IMR-90 (cell line): ENCODE data around the gene ARRDC1. TPM values are rescaled to one million over a fixed set of nuclear protein-coding genes. Genes with fewer than 3 reads are reported as not detected.

Experiments used
- ATAC-seq: fragments of 200-7000 bp; cut with Tn5 transposase; 2 replicates; pipeline ENCODE4 v1.9.1; 2020; ENCODE audit warnings: low read depth, mild to moderate bottlenecking, moderate library complexity
- BruUV-seq: library from RNA; stranded (reverse); fragments of 400-500 nt; replicated peaks from 2 replicates; lab custom pipeline; 2021; lab: Mats Ljungman, UMichigan
- CTCF ChIA-PET: fragments of 300-600 bp; formaldehyde crosslinking; extraction: SDS; loops from one replicate; lab custom pipeline; 2021; ENCODE audit warnings: antibody characterized with exemption; lab: Yijun Ruan, JAX
- POLR2A ChIA-PET: fragments of 300-600 bp; sonication (Branson Sonifier 250); formaldehyde crosslinking; loops from one replicate; lab custom pipeline; 2022; ENCODE audit warnings: antibody characterized with exemption; ENCODE audit not compliant: unreplicated experiment; lab: Charles Lee
- DNase-seq: peaks from one replicate; pipeline ENCODE4 v3.0.0; 2013
- H2AFZ ChIP-seq: replicated peaks from 2 replicates; pipeline ENCODE3; 2013; ENCODE audit warnings: low read length, mild to moderate bottlenecking; ENCODE audit not compliant: poor library complexity
- H2AK5ac ChIP-seq: 2 replicates; pipeline ENCODE4 v1.6.1; 2013; ENCODE audit warnings: low read depth, low read length, inconsistent platforms
- H2AK9ac ChIP-seq: replicated peaks from 2 replicates; pipeline ENCODE3; 2013; ENCODE audit warnings: mild to moderate bottlenecking, low read depth, low read length, moderate library complexity; ENCODE audit not compliant: poor library complexity
- H2BK120ac ChIP-seq: 2 replicates; pipeline ENCODE4 v1.6.1; 2013; ENCODE audit warnings: low read depth, low read length, inconsistent platforms
- H2BK15ac ChIP-seq: 3 replicates; pipeline ENCODE4 v1.6.1; 2013; ENCODE audit warnings: low read depth, low read length, inconsistent platforms
- H2BK20ac ChIP-seq: 2 replicates; pipeline ENCODE4 v1.6.1; 2013; ENCODE audit warnings: low read depth, mild to moderate bottlenecking, inconsistent platforms, low read length, moderate library complexity
- H2BK5ac ChIP-seq: 2 replicates; pipeline ENCODE4 v1.6.1; 2013; ENCODE audit warnings: mild to moderate bottlenecking, low read depth, low read length, inconsistent platforms; ENCODE audit not compliant: poor library complexity, severe bottlenecking
- H3K14ac ChIP-seq: replicated peaks from 2 replicates; pipeline ENCODE4 v1.6.1; 2013; ENCODE audit warnings: low read depth, low read length, inconsistent platforms
- H3K18ac ChIP-seq: 2 replicates; pipeline ENCODE4 v1.6.1; 2013; ENCODE audit warnings: low read depth, low read length, control low read depth
- H3K23ac ChIP-seq: 2 replicates; pipeline ENCODE4 v1.6.1; 2013; ENCODE audit warnings: low read depth, low read length, inconsistent platforms
- H3K27ac ChIP-seq: 2 replicates; pipeline ENCODE4 v1.5.1; 2013; ENCODE audit warnings: mild to moderate bottlenecking, control low read depth, low read length; ENCODE audit not compliant: insufficient read depth
- H3K27me3 ChIP-seq: 2 replicates; pipeline ENCODE4 v1.6.1; 2013; ENCODE audit warnings: low read length; ENCODE audit not compliant: control insufficient read depth, insufficient read depth
- H3K36me3 ChIP-seq: 2 replicates; pipeline ENCODE4 v1.6.1; 2013; ENCODE audit warnings: low read length, mixed read lengths; ENCODE audit not compliant: control insufficient read depth, insufficient read depth
- H3K4ac ChIP-seq: 2 replicates; pipeline ENCODE4 v1.6.1; 2013; ENCODE audit warnings: low read depth, low read length, inconsistent platforms
- H3K4me1 ChIP-seq: 2 replicates; pipeline ENCODE4 v1.6.1; 2013; ENCODE audit warnings: low read length, mixed read lengths; ENCODE audit not compliant: control insufficient read depth, insufficient read depth
- H3K4me2 ChIP-seq: 2 replicates; pipeline ENCODE4 v1.6.1; 2013; ENCODE audit warnings: low read depth, mild to moderate bottlenecking, control low read depth, low read length, moderate library complexity
- H3K4me3 ChIP-seq: 2 replicates; pipeline ENCODE4 v1.5.1; 2013; ENCODE audit warnings: low read depth, mild to moderate bottlenecking, control low read depth, low read length, moderate library complexity; ENCODE audit not compliant: insufficient read depth
- H3K56ac ChIP-seq: 2 replicates; pipeline ENCODE4 v1.6.1; 2013; ENCODE audit warnings: low read length, inconsistent platforms; ENCODE audit not compliant: insufficient read depth; ENCODE audit errors: extremely low read depth
- H3K79me1 ChIP-seq, 2 experiments: 2 replicates each; pipeline ENCODE4 v1.6.1; 2013; ENCODE audit warnings: low read length in 2 of 2, inconsistent platforms in 1 of 2, low read depth in 1 of 2
- H3K9ac ChIP-seq: 2 replicates; pipeline ENCODE4 v1.6.1; 2013; ENCODE audit warnings: low read depth, low read length, control low read depth
- H3K9me1 ChIP-seq: 2 replicates; pipeline ENCODE4 v1.6.1; 2013; ENCODE audit warnings: low read length, inconsistent platforms; ENCODE audit not compliant: insufficient read depth
- H3K9me3 ChIP-seq: 2 replicates; pipeline ENCODE4 v1.6.1; 2013; ENCODE audit warnings: low read length; ENCODE audit not compliant: control insufficient read depth, insufficient read depth
- H4K20me1 ChIP-seq: 2 replicates; pipeline ENCODE4 v1.6.1; 2013; ENCODE audit warnings: low read length, inconsistent platforms; ENCODE audit not compliant: insufficient read depth
- H4K5ac ChIP-seq: 2 replicates; pipeline ENCODE4 v1.6.1; 2013; ENCODE audit warnings: mild to moderate bottlenecking, low read depth, low read length, control low read depth
- H4K8ac ChIP-seq, 2 experiments: 2 replicates each; pipeline ENCODE4 v1.6.1; 2013; ENCODE audit warnings: low read depth in 2 of 2, low read length in 2 of 2, control low read depth in 1 of 2, inconsistent platforms in 1 of 2
- H4K91ac ChIP-seq: 2 replicates; pipeline ENCODE4 v1.6.1; 2013; ENCODE audit warnings: low read depth, low read length, inconsistent platforms; ENCODE audit not compliant: insufficient read depth
- BHLHE40 ChIP-seq: fragments of 150-350 bp; IDR thresholded peaks from 2 replicates; pipeline ENCODE4 v1.6.1; 2016; ENCODE audit warnings: mild to moderate bottlenecking, low read depth, low read length
- CEBPB ChIP-seq: IDR thresholded peaks from 2 replicates; pipeline ENCODE4 v1.6.1; 2012; ENCODE audit warnings: low read depth, low read length, improper control_type of control experiment
- CHD1 ChIP-seq: IDR thresholded peaks from 2 replicates; pipeline ENCODE4 v1.6.1; 2012; ENCODE audit warnings: low read depth, low read length, improper control_type of control experiment
- ELK1 ChIP-seq: fragments of 150-350 bp; IDR thresholded peaks from 2 replicates; pipeline ENCODE4 v1.6.1; 2016; ENCODE audit warnings: low read depth, mild to moderate bottlenecking, low read length, moderate library complexity, borderline replicate concordance
- FOS ChIP-seq: fragments of 150-350 bp; IDR thresholded peaks from 2 replicates; pipeline ENCODE4 v1.6.1; 2016; ENCODE audit warnings: low read depth, low read length
- MAFK ChIP-seq: IDR thresholded peaks from 2 replicates; pipeline ENCODE4 v1.6.1; 2012; ENCODE audit warnings: low read depth, low read length, improper control_type of control experiment
- MAZ ChIP-seq: IDR thresholded peaks from 2 replicates; pipeline ENCODE4 v1.6.1; 2012; ENCODE audit warnings: low read depth, mild to moderate bottlenecking, low read length, improper control_type of control experiment, moderate library complexity, borderline replicate concordance
- MXI1 ChIP-seq: IDR thresholded peaks from 2 replicates; pipeline ENCODE4 v1.6.1; 2012; ENCODE audit warnings: low read depth, mild to moderate bottlenecking, low read length, moderate library complexity, borderline replicate concordance
- NFE2L2 ChIP-seq: fragments of 150-350 bp; IDR thresholded peaks from 2 replicates; pipeline ENCODE4 v1.6.1; 2016; ENCODE audit warnings: low read depth, mild to moderate bottlenecking, low read length
- POLR2A ChIP-seq: IDR thresholded peaks from 2 replicates; pipeline ENCODE4 v1.6.1; 2012; ENCODE audit warnings: mild to moderate bottlenecking, low read depth, low read length
- RAD21 ChIP-seq: IDR thresholded peaks from 2 replicates; pipeline ENCODE4 v1.6.1; 2012; ENCODE audit warnings: low read length, improper control_type of control experiment
- RCOR1 ChIP-seq: IDR thresholded peaks from 2 replicates; pipeline ENCODE4 v1.6.1; 2012; ENCODE audit warnings: mild to moderate bottlenecking, low read length, improper control_type of control experiment; ENCODE audit not compliant: insufficient replicate concordance
- RFX5 ChIP-seq: IDR thresholded peaks from 2 replicates; pipeline ENCODE4 v1.8.0; 2012; ENCODE audit warnings: low read depth, mild to moderate bottlenecking, low read length, moderate library complexity
- SMC3 ChIP-seq: fragments of 150-350 bp; IDR thresholded peaks from 2 replicates; pipeline ENCODE4 v1.6.1; 2016; ENCODE audit warnings: low read depth, mild to moderate bottlenecking, antibody characterized with exemption, low read length, moderate library complexity
- USF2 ChIP-seq: fragments of 150-350 bp; IDR thresholded peaks from 2 replicates; pipeline ENCODE4 v1.6.1; 2017; ENCODE audit warnings: mild to moderate bottlenecking, antibody characterized with exemption, low read length, low read depth
- WGBS, 2 experiments: methylation state at CpG; one replicate each; pipeline versions ENCODE4 v1.1.5 to v1.1.7; 2013; ENCODE audit warnings: missing lambda C conversion rate in 2 of 2; ENCODE audit not compliant: insufficient read length in 1 of 2; ENCODE audit errors: extremely low coverage in 2 of 2; 5-methylcytosine and 5-hydroxymethylcytosine counted together
- dilution Hi-C: fragments of 300-500 bp; cut with HindIII; formaldehyde crosslinking; loops from one replicate; pipeline ENCODE4 v1.14.3; 2018; ENCODE audit warnings: low sequenced_read_pairs; ENCODE audit not compliant: unreplicated experiment
- in situ Hi-C: fragments of 300-500 bp; cut with MboI; formaldehyde crosslinking; loops from 3 replicates; pipeline ENCODE4 v1.14.3; 2019; ENCODE audit warnings: low sequenced_read_pairs, inconsistent platforms, mixed read lengths
- intact Hi-C: fragments of 100-400 bp; cut with micrococcal nuclease; formaldehyde crosslinking; loops from 2 replicates; pipeline ENCODE4 v1.10.0; 2022
- polyA plus RNA-seq, 3 experiments: library from polyadenylated mRNA; depleted of rRNA; stranded (reverse); fragments of >200 nt; gene quantifications; 2 replicates each; pipeline ENCODE4 v1.2.3, GENCODE V29; 2012; ENCODE audit warnings: low replicate concordance in 1 of 3
- total RNA-seq: library from RNA; depleted of rRNA; stranded (reverse); fragments of >200 nt; gene quantifications from 2 replicates; pipeline ENCODE4 v1.2.3, GENCODE V29; 2012
- TF ChIP-seq, protein P1 (sequence below): conservative IDR thresholded peaks from 2 replicates; pipeline ENCODE4 v1.5.1; 2012; ENCODE audit warnings: mild to moderate bottlenecking, low read depth, low read length, improper control_type of control experiment

The ARRDC1 gene
- total and polyA plus RNA-seq, 2 of the 4 experiments (the other 2 are of a cell fraction), result 7.7 to 41.4 TPM

- Histone ChIP-seq H4K91ac (no peak overlapping the region), H3K9me1 (peaks cover 10% of the 10 kb centered on the region), H2BK120ac (no peak overlapping the region), H2AFZ (no peak overlapping the region), H4K20me1 (peaks cover 77% of the 10 kb centered on the region), H3K9me3 (no peaks in the 10 kb centered on the region), H2BK20ac (no peak overlapping the region), H3K4me1 (peaks cover 8% of the 10 kb centered on the region), H3K56ac (no peak overlapping the region), H3K27ac (no peak overlapping the region), H2BK5ac (no peak overlapping the region), H3K27me3 (no peaks in the 10 kb centered on the region), H4K8ac (no peak overlapping the region), H4K5ac (no peak overlapping the region), H3K9ac (no peak overlapping the region), H2AK5ac (no peak overlapping the region), H3K4me2 (no peak overlapping the region), H3K36me3 (0 out of 2 replicates have a peak, but pooled peaks cover 1% of the 10 kb centered on the region), H3K18ac (no peak overlapping the region), H3K4ac (no peak overlapping the region), H3K4me3 (no peak overlapping the region), H3K79me1 (peaks cover 9 to 67% of the 10 kb centered on the region in 2 experiments; a peak in 2 of 4 replicates), H2BK15ac (no peak overlapping the region), H3K23ac (no peak overlapping the region), H2AK9ac (no peak overlapping the region), H3K14ac (no peak overlapping the region)
- no CpG with 5 or more reads among the region's 4 CpGs for WGBS, 2 experiments
- intact Hi-C loops (no loop called here), in situ Hi-C loops (no loop called here), dilution Hi-C loops (no loop called here)
- TF ChIP-seq MXI1 (no peak), RAD21 (no peak), RFX5 (no peak), USF2 (no peak), MAZ (no peak), RCOR1 (no peak), BHLHE40 (no peak), MAFK (no peak), SMC3 (no peak), CEBPB (no peak), CHD1 (no peak), NFE2L2 (no peak), POLR2A (no peak), FOS (no peak), ELK1 (no peak)
- TF ChIP-seq, protein P1, sequence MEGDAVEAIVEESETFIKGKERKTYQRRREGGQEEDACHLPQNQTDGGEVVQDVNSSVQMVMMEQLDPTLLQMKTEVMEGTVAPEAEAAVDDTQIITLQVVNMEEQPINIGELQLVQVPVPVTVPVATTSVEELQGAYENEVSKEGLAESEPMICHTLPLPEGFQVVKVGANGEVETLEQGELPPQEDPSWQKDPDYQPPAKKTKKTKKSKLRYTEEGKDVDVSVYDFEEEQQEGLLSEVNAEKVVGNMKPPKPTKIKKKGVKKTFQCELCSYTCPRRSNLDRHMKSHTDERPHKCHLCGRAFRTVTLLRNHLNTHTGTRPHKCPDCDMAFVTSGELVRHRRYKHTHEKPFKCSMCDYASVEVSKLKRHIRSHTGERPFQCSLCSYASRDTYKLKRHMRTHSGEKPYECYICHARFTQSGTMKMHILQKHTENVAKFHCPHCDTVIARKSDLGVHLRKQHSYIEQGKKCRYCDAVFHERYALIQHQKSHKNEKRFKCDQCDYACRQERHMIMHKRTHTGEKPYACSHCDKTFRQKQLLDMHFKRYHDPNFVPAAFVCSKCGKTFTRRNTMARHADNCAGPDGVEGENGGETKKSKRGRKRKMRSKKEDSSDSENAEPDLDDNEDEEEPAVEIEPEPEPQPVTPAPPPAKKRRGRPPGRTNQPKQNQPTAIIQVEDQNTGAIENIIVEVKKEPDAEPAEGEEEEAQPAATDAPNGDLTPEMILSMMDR, result no peak
- POLR2A ChIA-PET, result no interaction called here
- DNase-seq, result no peak
- BruUV-seq, result no TSS peak
- CTCF ChIA-PET, result no interaction called here
- ATAC-seq, result no peak
Measured at GRCh38 chr9:137626464-137626863, 21.0 kb downstream of the ARRDC1 start.
